Measurements from ENCODE around the gene SSR1.

Gene SSR1

DNA sequence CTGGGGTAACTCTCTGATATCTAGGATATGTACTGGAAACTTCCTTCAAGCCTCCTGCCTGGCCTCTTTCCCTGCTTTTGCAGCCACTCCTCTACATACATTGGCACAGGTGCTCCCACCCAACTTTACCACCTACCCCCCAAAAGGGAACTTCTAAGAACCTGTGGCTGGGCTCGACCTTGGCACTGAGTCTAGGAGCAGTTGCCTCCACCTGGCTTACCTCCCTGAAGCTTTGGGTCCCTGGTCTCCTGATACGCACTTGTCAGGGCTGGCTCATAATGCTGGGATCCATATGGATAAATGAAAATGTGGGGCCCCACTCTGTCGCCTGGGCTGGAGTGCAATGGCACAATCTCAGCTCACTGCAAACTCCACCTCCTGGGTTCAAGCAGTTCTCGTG is 56.2 kb downstream of the SSR1 start:
- TF ChIP-seq ZBTB7A (IDR thresholded peaks at IDR 0.05; ENCODE audit: low read depth): no peak
- TF ChIP-seq CREB1 (IDR thresholded peaks at IDR 0.05; ENCODE audit: low read depth): no peak
- TF ChIP-seq TAF1 (IDR thresholded peaks at IDR 0.05; ENCODE audit: low read depth): no peak
- no peak for TF ChIP-seq TCF12 (IDR thresholded peaks at IDR 0.05; ENCODE audit: low read depth)
- TF ChIP-seq, protein P1, sequence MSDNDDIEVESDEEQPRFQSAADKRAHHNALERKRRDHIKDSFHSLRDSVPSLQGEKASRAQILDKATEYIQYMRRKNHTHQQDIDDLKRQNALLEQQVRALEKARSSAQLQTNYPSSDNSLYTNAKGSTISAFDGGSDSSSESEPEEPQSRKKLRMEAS (IDR thresholded peaks at IDR 0.05): no peak
- TF ChIP-seq RAD21 (IDR thresholded peaks at IDR 0.05; ENCODE audit: low read depth): no peak
- no peak for TF ChIP-seq EGR1 (IDR thresholded peaks at IDR 0.05)
- no peak for TF ChIP-seq TEAD4 (IDR thresholded peaks at IDR 0.05)
- no peak for TF ChIP-seq NFIC (IDR thresholded peaks at IDR 0.05)
- TF ChIP-seq, protein P2, sequence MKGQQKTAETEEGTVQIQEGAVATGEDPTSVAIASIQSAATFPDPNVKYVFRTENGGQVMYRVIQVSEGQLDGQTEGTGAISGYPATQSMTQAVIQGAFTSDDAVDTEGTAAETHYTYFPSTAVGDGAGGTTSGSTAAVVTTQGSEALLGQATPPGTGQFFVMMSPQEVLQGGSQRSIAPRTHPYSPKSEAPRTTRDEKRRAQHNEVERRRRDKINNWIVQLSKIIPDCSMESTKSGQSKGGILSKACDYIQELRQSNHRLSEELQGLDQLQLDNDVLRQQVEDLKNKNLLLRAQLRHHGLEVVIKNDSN (IDR thresholded peaks at IDR 0.05): no peak
- TF ChIP-seq EP300 (IDR thresholded peaks at IDR 0.05; ENCODE audit: borderline replicate concordance): no peak
- TF ChIP-seq FOXM1 (IDR thresholded peaks at IDR 0.05; ENCODE audit: borderline replicate concordance, low read depth): no peak
- TF ChIP-seq YY1 (IDR thresholded peaks at IDR 0.05; ENCODE audit: low read depth): no peak
- no peak for TF ChIP-seq CEBPB (IDR thresholded peaks at IDR 0.05)
- TF ChIP-seq, protein P3, sequence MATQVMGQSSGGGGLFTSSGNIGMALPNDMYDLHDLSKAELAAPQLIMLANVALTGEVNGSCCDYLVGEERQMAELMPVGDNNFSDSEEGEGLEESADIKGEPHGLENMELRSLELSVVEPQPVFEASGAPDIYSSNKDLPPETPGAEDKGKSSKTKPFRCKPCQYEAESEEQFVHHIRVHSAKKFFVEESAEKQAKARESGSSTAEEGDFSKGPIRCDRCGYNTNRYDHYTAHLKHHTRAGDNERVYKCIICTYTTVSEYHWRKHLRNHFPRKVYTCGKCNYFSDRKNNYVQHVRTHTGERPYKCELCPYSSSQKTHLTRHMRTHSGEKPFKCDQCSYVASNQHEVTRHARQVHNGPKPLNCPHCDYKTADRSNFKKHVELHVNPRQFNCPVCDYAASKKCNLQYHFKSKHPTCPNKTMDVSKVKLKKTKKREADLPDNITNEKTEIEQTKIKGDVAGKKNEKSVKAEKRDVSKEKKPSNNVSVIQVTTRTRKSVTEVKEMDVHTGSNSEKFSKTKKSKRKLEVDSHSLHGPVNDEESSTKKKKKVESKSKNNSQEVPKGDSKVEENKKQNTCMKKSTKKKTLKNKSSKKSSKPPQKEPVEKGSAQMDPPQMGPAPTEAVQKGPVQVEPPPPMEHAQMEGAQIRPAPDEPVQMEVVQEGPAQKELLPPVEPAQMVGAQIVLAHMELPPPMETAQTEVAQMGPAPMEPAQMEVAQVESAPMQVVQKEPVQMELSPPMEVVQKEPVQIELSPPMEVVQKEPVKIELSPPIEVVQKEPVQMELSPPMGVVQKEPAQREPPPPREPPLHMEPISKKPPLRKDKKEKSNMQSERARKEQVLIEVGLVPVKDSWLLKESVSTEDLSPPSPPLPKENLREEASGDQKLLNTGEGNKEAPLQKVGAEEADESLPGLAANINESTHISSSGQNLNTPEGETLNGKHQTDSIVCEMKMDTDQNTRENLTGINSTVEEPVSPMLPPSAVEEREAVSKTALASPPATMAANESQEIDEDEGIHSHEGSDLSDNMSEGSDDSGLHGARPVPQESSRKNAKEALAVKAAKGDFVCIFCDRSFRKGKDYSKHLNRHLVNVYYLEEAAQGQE (IDR thresholded peaks at IDR 0.05; ENCODE audit: low read depth): no peak

DNA sequence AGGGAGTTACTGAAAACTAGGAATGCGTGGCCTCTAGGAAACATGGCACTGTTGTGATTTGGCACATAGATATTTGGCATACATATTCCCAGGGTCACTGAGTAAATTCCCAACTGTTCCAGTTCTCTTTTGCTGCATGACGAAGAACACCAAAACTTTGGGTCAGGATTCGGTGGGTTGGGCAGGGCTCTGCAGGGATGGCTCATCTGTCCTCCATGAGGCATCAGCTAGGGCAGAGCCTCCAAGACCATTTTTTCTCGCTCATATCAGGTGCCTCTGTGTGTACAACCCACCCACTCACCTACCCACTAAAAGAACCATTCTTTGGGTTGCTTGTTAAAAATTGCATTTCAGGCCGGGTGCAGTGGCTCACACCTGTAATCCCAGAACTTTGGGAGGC is 57.1 kb downstream of the SSR1 start:
- TF ChIP-seq CREB1 (IDR thresholded peaks at IDR 0.05; ENCODE audit: low read depth): no peak
- no peak for TF ChIP-seq NFIC (IDR thresholded peaks at IDR 0.05)
- TF ChIP-seq, protein P2 (IDR thresholded peaks at IDR 0.05): no peak
- TF ChIP-seq CEBPB (IDR thresholded peaks at IDR 0.05): no peak
- no peak for TF ChIP-seq YY1 (IDR thresholded peaks at IDR 0.05; ENCODE audit: low read depth)
- TF ChIP-seq EGR1 (IDR thresholded peaks at IDR 0.05): no peak
- no peak for TF ChIP-seq TAF1 (IDR thresholded peaks at IDR 0.05; ENCODE audit: low read depth)

DNA sequence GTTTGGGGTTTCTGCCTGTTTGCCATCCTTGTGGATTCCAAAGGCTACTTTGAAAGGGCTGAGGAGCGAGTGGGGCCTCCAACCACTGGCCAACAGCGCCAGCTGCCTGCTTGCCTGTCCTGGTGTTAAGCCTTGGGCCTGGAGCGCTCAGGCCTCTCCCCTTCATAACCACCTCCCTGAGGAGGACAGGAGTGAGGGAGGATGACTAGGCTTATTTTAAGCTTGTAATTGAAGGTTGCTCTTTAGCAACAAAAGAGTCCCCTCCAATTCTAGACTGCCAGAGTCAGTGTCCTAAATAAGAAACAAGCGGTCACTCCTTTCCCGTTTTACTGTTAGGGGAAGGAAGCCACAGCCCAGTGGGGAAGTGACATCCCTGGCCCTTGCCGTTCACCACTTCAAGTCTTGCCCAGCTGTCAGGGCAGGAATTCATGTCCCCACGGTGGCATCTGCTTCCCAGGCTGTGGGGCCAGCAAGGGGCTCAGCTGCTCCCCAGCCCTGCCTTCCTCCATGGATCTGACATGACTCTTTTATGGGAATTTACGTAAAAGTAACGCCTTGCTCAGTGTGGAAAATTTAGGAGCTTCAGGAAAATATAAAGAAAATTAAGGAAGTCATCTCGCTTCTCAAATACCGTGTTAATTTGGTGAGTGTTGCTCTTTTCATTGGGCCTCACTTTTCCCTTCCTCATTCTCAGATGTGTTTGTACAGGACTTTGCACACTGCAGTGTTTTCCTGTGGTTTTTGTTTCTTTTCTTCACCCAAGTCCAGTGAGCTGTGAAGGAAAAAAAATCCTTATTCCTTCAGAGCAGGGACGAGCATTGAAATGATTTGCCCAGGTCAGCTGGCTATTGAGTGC is 57.8 kb downstream of the SSR1 start:
- TF ChIP-seq TCF12 (IDR thresholded peaks at IDR 0.05; ENCODE audit: low read depth): no peak
- no peak for TF ChIP-seq YY1 (IDR thresholded peaks at IDR 0.05; ENCODE audit: low read depth)
- no peak for TF ChIP-seq EGR1 (IDR thresholded peaks at IDR 0.05)
- TF ChIP-seq CREB1 (IDR thresholded peaks at IDR 0.05; ENCODE audit: low read depth): no peak
- no peak for TF ChIP-seq ZBTB7A (IDR thresholded peaks at IDR 0.05; ENCODE audit: low read depth)
- TF ChIP-seq CEBPB (IDR thresholded peaks at IDR 0.05): no peak
- no peak for TF ChIP-seq TAF1 (IDR thresholded peaks at IDR 0.05; ENCODE audit: low read depth)
- TF ChIP-seq, protein P2 (IDR thresholded peaks at IDR 0.05): no peak
- TF ChIP-seq, protein P1 (IDR thresholded peaks at IDR 0.05): no peak
- TF ChIP-seq FOXM1 (IDR thresholded peaks at IDR 0.05; ENCODE audit: borderline replicate concordance, low read depth): no peak
- TF ChIP-seq NFIC (IDR thresholded peaks at IDR 0.05): no peak
- TF ChIP-seq, protein P3 (IDR thresholded peaks at IDR 0.05; ENCODE audit: low read depth): no peak
- no peak for TF ChIP-seq RAD21 (IDR thresholded peaks at IDR 0.05; ENCODE audit: low read depth)
- no peak for TF ChIP-seq EP300 (IDR thresholded peaks at IDR 0.05; ENCODE audit: borderline replicate concordance)
- no peak for TF ChIP-seq TEAD4 (IDR thresholded peaks at IDR 0.05)

DNA sequence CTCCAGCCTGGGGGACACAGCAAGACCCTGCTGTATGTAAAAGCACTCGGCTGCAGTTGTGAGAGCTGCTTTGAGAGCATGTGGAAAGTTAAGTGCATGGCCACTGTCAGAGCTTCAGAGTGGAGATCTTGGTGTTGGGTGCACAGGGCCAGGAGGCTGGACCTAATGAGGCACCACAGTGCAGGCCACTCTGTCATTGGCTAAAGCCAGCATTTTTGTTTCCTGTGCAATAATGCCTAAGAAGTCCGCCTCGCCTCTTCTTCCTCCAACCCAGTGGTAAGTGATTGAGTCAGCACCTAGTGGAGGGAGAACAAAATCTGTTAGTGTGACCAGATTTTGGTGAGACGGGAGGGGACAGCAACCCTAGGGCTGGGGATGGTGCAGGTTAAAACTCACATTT is 60.6 kb downstream of the SSR1 start:
- no peak for TF ChIP-seq EP300 (IDR thresholded peaks at IDR 0.05; ENCODE audit: borderline replicate concordance)
- TF ChIP-seq TAF1 (IDR thresholded peaks at IDR 0.05; ENCODE audit: low read depth): no peak
- no peak for TF ChIP-seq FOXM1 (IDR thresholded peaks at IDR 0.05; ENCODE audit: borderline replicate concordance, low read depth)
- TF ChIP-seq CEBPB (IDR thresholded peaks at IDR 0.05): no peak
- TF ChIP-seq, protein P2 (IDR thresholded peaks at IDR 0.05): no peak
- no peak for TF ChIP-seq TCF12 (IDR thresholded peaks at IDR 0.05; ENCODE audit: low read depth)
- no peak for TF ChIP-seq YY1 (IDR thresholded peaks at IDR 0.05; ENCODE audit: low read depth)
- TF ChIP-seq ZBTB7A (IDR thresholded peaks at IDR 0.05; ENCODE audit: low read depth): no peak
- TF ChIP-seq EGR1 (IDR thresholded peaks at IDR 0.05): no peak
- no peak for TF ChIP-seq NFIC (IDR thresholded peaks at IDR 0.05)
- TF ChIP-seq CREB1 (IDR thresholded peaks at IDR 0.05; ENCODE audit: low read depth): no peak
- TF ChIP-seq RAD21 (IDR thresholded peaks at IDR 0.05; ENCODE audit: low read depth): no peak
- TF ChIP-seq, protein P3 (IDR thresholded peaks at IDR 0.05; ENCODE audit: low read depth): no peak
- TF ChIP-seq, protein P1 (IDR thresholded peaks at IDR 0.05): no peak
- TF ChIP-seq TEAD4 (IDR thresholded peaks at IDR 0.05): no peak
